Inferior parietal cortex (tissue), 1 donor: ENCODE measurements around the gene REPIN1.
A peak's percentile ranks its signal among the peaks of the same experiment; 100 is the strongest.

ENCODE experiments used
- DNase-seq: peaks from one replicate; pipeline ENCODE4 v3.0.0-alpha.2; 2016; ENCODE audit errors: extremely low spot score

Gene REPIN1

DNA sequence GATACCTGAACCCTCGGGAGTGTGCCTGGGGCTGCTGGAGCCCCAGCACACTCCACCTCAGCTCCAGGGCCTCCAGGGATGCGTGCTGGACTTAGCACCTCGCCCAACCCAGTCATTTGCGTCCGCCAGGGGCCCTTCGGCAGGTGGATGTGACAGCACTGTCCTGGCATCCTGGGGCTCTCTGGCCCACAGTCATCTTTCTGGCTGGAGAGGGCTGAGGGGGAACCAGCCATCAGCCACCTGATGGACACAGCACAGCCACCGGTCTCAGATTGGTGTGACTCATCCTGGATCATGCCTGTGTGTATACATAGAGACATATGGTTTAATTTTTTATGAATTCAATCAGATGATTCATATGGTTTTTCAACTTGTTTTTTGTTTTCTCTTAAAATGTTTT, 21.6 kb downstream of the REPIN1 start:
- DNase-seq, result no peak

DNA sequence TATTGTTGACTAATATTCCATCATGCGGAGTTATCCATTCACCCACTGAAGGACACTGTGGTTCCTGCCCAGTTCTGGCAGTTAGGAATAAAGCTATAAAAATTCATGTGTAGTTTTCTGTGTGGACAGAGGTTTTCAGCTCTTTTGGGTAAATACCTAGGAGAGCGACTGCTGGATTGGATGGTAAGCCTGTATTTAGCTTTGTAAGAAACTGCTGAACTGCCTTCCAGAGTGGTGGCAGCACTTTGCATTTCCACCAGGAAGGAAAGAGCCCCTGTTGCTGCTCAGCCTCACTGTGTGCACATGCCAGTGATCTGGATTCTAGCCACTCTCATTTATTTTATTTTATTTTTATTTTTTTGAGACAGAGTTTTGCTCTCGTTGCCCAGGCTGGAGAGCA, 24.7 kb downstream of the REPIN1 start:
- no peak for DNase-seq

DNA sequence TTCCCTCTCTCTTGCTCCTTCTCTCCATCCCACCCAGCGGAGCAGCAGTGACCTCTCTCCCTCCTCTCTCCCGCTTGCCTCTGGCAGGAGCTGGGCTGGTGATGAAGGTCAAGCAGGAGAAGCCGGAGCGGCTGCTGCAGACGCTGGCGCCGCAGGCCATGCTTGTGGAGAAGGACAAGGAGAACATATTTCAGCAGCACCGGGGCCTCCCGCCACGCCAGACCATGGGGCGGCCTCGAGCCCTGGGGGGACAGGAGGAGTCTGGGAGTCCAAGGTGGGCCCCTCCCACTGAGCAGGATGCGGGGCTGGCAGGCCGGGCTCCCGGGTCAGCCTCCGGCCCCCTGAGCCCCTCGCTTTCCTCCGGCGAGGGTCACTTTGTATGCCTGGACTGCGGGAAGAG, 27.8 kb downstream of the REPIN1 start:
- no peak for DNase-seq

DNA sequence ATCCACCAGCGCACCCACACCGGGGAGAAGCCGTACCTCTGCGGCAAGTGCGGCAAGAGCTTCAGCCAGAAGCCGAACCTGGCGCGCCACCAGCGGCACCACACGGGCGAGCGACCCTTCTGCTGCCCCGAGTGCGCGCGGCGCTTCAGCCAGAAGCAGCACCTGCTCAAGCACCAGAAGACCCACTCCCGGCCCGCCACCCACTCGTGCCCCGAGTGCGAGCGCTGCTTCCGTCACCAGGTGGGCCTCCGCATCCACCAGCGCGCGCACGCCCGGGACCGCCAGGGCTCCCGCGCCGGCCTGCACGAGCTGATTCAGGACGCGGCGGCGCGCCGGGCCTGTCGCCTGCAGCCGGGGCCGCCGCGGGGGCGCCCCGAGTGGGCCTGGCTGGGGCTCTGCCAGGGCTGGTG, 28.2 kb downstream of the REPIN1 start:
- DNase-seq, result no peak

DNA sequence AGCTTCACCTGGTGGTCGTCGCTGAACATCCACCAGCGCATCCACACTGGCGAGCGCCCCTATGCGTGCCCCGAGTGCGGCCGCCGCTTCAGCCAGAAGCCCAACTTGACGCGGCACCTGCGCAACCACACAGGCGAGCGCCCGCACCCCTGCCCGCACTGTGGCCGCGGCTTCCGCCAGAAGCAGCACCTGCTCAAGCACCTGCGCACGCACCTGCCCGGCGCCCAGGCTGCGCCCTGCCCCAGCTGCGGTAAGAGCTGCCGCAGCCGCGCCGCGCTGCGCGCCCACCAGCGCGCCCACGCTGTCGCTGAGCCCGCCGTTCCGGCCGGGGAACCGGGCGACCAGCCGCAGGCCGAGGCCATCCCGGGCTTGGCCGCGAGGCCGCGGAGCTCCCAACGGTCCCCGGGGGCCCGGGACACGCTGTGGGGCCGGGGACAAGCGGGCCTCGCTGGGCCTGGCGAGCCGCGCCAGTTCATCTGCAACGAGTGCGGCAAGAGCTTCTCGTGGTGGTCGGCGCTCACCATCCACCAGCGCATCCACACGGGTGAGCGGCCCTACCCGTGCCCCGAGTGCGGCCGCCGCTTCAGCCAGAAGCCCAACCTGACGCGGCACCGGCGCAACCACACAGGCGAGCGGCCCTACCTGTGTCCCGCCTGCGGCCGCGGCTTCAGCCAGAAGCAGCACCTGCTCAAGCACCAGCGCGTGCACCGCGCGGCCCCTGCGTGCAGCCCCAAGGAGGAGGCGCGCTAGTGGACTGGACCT, 28.9 kb downstream of the REPIN1 start:
- DNase-seq, result no peak

DNA sequence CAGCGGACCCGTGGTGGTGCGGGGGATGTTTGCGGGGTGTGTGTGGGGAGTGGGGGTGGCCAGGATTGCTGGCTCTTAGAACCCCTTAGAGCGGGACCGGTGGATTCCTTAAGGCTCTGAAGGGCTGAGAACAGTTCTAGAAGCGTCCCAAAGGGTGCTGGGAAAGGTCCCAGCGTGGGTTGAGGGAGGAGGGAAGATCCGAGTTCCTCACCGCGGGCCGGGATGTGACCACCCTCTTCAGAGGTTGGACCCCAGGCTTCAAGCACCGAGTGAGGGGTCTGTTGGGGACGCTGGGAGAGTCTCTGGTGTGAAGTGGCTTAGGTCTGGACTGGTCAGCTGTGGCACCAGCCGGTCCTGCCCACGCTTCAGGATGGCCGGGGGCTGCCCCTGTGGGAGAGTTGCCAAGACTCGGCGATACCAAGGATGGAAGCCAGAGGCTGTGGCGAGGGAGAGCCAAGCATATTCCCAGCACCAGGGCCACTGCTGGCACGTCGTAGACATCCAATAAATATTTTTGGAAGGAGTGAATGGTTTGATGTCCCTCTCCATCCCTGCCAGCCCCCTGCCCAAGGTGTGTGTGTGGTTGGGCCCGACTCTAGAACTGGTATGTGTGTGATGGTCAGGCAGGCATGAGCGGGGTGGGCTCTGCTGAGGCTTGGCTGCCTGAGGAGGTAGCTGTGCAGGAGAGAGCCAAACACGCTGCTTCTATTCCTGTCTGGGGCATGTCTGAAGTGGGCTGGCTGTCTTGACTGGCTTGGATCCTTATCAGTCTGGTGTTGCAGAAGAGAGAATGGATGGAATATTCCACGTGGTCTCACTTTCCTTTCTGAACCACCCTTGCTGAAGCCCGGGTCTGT, 29.7 kb downstream of the REPIN1 start:
- DNase-seq, result no peak

DNA sequence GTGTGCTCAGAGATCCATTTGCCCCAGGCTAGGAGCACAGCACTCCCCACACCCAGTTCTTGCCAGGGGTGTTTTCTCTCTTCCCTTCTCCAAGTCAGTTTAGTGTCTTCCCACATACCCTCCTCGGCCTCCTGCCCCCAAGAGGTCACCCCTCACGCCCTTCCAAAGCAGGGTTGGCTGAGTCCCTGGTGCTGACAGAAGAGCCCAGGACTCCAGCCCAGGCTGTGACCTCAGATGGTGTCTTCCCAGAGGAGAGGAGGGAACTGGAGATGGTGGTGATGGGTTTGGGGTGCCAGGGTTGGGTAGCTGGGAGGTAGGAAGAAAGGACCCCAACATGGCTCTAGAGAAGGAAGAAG, 30.3 kb downstream of the REPIN1 start:
- no peak for DNase-seq

DNA sequence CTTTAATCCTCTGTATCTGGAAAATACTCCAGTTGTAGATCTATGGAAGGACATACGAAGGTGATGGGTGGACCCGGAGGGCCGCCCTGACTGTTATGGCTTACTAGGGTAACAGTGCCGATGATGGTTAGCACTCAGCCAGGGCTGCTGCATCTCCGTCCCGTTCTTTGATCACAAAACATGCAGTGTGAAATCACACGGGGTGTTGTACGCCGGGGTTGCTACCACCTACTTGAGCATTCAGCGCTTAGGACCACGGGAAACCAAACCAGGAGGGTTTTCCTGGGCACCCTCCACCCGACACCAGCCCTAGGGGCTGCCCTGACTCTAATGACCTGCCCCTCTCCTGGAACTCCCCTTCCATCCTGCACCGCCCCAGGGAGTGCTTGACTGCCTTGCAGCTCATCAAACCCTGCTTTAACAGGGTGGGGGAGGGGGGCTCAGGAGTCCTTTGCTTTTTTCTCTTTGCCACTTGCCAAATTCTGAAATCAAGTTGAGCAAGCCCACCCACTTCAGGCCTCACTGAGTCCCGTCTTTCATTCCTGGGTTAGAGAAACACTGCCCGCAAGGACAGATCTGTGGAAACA, 30.9 kb downstream of the REPIN1 start:
- DNase-seq, result no peak

DNA sequence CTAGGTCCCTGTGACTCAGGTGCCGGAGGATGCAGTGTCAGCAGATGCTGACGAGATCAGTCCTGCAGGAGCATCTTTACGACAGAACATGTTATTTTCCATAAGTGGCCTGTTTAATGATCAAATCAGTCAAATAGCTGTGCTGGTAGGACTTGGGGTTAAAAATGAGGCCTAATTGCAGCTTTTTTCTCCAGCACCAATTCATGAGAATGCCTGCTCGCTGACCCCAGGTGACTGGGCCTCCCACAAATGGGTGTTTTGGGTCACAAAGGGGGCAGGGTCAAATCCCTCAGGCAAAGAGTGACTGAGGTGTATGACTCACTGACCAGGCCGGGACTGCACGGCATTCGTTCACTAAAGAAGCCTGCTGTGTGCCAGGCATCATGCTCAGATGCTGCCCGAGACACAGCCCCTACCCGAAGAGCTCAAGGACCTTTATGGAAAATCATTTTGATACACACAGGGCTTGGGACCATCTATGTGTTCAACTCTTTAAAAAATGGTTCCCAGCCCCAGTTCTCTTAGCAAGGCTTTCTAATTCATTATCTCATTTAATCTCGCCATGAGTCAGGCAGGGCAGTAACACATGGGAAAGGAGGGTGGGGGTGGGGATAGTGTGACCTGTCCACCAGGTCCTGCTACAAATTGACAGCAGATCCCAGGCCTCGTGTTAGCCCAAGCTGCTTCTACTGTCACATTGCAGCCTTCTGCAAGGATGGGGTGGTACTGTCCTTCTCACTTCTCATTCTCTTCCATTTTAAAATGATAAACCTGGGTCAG, 31.6 kb downstream of the REPIN1 start:
- DNase-seq, result no peak

DNA sequence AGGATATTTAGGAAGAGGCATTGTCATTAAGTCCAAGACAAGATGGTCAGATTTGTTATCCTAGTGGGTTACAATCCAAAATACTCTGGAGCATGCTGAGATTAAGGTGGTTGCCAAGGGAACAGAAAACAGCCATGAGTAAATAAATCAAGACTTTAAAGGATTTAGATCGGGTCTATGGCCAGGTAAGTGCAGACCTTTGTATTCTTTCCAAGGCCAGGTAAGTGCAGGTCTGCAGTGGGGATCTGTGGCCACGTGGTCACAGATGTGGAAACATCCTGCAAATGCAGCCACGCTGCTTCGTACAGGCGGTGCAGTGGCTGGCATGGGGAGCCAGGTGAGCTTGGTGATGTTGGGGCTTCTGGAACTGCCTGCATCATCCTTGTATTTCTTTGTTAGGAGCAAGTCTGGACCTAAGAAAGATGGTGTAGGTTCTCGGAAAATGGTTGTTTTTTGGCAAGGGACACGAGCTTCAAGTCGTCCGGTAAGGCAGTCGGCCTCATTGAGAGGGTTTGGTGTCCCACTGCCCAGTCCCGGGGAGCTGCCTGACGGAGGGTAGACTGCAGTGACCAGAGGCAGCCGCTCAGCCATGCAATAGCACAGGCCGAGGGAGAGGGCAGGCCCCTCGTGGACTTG, 32.3 kb downstream of the REPIN1 start:
- DNase-seq, result no peak

DNA sequence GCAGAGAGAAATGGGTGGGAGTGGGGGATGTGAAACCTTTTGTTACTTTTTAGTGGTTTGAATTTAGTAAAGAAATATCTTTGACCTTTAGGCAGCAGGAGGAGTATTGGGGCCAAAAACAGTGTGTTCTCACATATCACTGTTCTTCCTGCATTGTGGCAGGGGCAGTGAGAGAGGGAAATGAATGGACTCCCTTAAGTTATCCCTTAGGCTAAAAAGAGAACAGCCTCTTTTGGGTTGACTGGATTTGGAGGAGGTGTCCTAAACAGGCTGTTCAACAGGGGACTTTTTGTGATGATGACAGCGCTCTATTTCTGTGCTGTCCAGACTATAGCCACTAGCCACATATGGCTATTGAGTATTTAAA, 32.8 kb downstream of the REPIN1 start:
- DNase-seq, result no peak

DNA sequence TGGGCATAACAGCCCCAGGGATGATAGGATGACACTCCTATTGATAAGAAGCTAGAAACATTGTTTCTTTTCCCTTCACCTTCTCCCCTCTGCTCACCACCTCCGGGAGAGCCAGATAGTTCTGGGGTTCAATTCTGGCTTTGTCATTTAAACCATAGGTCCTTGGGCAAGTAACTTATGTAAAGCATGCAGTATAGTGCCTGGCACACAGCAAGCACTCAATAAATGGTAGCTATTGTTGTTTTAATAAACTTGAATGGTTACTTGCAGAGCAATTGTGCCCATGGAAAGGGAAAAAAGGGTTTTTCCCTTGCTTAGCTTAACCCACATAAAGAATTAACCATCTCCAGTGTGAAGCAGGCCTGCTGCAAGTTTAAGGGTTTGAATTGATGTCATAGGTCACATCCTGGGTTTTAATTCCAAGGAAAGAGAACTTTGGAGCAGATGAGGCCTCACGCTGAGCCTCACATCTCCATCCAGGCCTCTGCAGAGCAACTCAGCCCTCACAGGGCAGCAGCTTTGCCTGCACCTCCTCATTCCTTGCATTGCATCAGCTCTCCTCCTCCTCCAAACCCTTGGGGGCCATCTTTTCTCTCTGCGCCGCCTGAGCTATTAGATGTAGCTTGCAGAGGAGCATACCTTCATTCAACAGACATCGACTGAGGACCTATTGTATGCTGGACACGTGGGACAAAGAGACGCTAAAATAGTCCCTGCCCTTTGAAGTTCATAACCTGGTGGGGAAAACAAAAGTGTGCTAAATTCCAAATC, 33.4 kb downstream of the REPIN1 start:
- no peak for DNase-seq

DNA sequence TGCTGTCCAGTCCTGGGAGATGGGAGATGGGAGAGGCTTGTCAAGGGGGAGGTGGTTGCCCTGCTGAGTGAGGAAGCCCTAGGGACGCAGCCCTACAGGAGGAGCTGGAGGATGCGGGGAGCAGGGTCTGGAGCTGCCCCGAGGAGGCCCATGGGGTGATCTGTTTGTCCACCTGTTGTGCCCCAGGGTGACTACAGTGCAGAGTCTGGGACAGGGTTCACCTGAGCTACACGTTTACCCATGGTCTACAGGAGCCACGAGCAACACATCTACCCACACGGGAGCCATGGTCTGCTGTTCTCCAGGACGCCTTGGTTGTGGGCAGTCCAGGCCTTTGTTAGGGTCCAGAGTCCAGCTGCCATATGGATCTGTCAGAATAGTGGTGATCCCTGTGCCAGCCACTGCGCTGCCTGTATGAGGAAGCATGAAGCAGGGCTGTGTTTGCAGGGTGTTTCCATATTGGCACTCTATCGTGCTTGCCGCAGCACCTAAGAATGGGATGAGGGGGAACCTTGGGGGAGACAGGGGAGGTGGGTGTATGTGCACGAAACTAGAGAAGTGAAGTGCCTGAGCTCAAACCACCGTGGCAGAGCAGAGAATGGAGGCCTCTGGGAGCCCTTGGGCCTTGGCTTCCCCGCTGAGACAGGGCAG, 34.2 kb downstream of the REPIN1 start:
- no peak for DNase-seq

DNA sequence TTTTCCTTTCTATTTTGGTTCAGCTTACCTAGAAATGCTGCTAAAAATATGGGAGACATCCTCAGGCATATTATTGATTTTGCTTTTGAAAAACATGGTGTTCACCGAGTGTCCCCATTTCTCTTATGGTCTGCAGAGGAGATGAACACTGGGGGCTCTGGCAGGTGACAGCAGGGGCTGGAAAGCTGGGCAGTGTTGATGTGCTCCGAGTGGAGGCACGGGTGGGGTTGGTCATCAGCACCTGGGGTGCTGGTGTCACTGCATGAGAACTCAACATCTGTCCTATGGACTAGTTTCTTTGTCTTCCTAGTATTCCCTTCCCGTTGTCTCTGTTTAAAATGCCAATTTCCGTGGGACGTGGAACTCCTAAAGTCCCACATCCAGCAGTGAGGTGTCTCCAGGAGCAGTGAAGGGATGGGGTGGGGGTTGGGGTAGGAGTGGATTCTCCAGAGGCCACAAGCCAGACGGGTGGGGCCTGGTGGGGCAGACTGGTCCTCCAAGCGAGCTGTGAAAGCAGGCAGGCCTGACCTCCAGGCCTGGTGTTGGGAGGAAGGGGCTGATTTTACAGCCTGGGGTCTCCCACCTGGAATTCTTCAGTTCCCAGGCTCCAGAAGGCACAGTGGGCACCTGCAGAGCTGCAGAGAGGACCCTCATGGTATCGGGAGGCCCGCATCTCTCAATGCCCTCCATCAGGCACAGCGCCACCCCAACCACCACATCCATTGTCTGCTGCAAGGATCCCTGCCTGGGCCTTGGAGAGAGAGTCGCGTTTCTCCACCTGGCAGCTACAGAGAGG, 35.0 kb downstream of the REPIN1 start:
- DNase-seq, result no peak

DNA sequence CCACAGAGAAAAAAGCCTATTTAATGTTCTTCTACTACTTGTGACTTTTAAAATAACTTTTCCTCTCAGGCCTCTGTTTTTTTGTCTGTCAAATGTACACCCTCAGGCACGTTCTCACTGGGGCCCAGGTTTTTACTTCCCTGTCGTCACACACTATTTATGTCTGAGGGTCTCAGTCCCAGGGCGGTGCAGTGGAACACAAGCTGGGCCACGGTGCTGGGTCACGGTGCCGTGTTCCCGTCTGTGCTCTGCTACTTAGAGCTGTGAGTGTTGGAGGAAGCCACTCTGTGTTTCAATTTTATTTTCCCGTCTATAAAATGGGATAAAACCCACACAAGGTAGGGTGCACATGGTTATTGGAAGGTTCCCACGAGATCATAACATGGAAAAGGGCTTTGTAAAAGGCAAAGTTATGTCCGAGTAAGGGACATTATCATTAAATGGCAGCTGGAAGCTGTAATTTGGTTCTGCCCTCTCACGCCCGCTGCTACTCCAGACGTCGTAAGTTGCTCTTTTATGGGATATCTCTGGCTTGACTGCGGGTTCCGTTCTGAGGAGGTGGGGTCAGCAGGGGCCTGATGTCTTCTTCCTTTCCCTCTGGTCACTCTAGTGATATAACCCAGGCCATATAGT, 35.7 kb downstream of the REPIN1 start:
- no peak for DNase-seq

DNA sequence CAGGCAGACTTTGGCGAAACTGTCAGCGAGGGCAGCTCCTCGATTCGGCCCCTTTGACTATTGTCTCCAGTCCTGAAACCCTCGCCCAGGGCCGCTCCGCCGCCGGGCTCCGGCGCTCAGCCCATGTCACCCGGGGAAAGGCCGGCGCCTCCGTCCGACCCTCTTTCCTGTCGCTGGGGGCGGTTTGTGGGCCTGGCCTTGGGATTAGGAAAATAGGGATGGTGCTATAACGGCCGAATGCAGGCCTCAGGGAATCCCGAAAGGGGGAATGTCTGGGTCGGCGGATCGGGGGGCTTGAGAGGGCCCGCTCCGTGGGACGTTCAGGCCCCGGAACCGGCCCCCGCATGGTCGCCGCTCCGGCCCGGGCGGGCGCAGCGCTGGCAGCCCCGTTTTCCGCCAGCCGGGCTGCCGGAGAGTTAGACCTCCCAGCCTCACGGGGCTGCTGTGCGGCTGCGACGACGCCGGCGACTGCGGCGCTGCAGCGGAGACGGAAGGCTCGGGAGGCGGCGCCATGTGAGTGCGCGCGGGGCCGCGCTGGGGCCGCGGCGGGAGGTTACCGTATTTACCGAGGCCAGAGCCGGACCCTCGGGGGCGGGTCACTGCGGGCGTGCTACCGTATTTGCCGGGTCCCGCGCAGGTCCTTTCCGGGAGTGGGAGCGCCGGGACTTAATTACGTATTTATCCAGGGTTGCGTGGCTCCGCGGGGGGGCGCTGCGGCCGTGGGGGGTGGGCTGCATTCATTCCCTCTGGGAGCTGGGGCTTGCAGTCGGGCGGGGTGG, 36.4 kb downstream of the REPIN1 start:
- DNase-seq, result peak; percentile 86

DNA sequence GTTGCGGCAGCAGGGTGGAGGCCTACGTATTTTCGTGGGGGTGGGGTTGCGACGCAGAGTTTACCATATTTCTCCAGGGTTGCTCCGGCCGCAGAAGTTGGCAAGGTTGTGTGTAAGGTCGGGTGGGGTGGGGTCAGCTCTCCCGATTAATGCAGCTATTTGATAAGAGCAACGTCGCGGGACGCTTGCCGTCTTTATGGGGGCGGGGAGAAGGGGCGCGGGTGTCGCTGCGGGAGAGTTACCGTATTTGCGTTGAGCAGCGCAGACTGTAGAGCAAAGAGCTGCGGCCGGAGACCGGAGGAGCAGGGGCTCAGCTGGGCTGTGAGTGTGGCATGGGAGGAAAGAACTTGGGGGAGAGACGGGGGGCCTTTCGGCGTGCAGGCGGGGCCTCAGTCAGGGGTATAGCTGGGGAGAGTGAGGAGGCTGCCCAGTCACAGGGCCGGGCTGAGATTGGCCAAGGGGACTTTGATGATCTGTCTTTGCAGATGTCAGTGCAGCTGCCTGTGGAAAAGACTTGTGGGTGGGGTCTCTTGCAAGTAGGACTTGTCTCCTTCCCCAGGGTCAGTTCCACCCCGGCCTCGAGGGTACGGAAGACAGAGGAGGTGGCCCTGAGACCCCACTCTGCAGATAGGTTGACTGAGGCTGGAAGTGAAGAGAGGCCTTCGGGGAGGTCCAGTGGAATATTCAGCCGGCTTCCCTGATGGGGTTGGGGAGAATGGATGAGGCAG, 37.1 kb downstream of the REPIN1 start:
- DNase-seq, result peak; percentile 20

DNA sequence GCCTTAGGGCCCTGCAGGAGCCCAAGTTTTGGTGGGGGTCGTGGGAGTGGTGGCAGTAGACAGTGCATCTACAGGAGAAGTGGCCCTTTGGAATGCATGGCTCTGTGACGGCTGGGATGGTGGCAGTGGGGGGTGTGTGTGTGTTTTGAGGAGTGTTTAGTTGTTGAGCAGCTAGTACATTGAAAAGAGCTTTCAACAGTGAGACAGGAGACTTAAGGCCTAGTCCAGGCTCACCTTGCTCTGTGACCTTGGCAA, 37.6 kb downstream of the REPIN1 start:
- DNase-seq, result no peak
